ENCODE data around the gene LAMA2.

Gene LAMA2

GRCh38 chr6:129203190-129203900, 320.4 kb downstream of the LAMA2 start:
- H3K9me3 Mint-ChIP-seq = no peaks in the 10 kb centered on the region
- peaks cover 11% of the 10 kb centered on the region for H3K4me1 Mint-ChIP-seq
- H3K36me3 Mint-ChIP-seq = no peaks in the 10 kb centered on the region
- no peak overlapping the region for H3K27ac Mint-ChIP-seq
- H3K4me3 Mint-ChIP-seq = no peak overlapping the region
- peak; percentile 60 for ATAC-seq
- DNase-seq (ENCODE audit: low spot score in 2 of 2) = no peak

DNA sequence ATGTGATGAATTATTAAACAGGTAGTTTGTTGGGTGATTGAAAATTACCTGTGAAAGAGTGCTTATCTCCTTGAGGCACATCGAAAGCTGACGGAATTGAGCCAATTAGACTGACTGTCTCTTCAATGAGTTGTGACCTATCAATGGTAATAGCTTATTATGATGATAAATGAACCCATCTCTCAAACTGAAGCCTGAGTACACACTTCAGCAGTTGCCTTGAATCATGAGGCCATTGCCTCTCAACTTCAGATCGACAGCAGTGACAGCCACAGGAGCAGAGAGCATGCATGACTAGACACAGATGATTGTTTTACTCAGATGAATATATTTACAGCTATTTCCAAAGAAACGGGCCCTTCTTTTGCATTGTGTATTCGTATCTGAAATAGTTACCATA, 323.9 kb downstream of the LAMA2 start:
- H3K9me3 Mint-ChIP-seq = no peaks in the 10 kb centered on the region
- no peak overlapping the region for H3K27ac Mint-ChIP-seq
- H3K4me1 Mint-ChIP-seq = peaks cover 14% of the 10 kb centered on the region
- H3K4me3 Mint-ChIP-seq = no peak overlapping the region
- H3K36me3 Mint-ChIP-seq = no peaks in the 10 kb centered on the region
- DNase-seq (ENCODE audit: low spot score in 2 of 2) (no peak), ATAC-seq (no peak)

GRCh38 chr6:129207832-129208231, 324.9 kb downstream of the LAMA2 start:
- Mint-ChIP-seq H3K4me1 (peaks cover 14% of the 10 kb centered on the region), H3K27ac (no peak overlapping the region), H3K9me3 (no peaks in the 10 kb centered on the region), H3K4me3 (no peak overlapping the region), H3K36me3 (no peaks in the 10 kb centered on the region)
- no peak for DNase-seq (ENCODE audit: low spot score in 2 of 2)
- ATAC-seq = no peak

DNA sequence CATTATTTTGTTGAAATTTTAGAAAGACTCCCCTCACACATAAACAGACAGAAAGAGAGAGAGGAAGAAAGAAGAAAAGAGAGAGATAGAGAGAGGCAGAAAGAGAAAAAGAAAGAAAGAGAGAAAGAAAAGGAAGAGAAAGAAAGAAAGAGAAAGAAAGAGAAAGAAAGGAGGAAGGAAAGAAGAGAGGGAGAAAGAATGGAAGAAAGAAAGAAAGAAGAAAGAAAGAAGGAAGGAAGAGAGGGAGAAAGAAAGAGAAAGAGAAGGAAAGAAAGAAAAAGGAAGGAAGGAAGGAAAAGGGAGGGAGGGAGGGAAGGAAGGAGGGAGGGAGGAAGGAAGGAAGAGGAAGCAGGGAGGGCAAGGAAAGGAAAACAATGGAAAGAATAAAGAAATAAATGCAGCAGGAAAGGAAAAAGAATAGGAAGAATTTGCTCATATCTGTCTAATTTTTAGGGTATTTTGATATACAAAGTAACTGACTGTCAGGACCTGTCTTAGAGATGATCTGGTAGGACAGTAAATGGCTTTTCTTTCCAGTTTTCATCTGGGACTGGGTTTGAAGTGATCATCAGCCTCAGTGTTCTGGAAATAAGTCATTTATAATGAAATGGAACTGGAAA, 325.6 kb downstream of the LAMA2 start:
- DNase-seq (ENCODE audit: low spot score in 2 of 2) (no peak), ATAC-seq (no peak)
- H3K27ac Mint-ChIP-seq = no peak overlapping the region
- peaks cover 7% of the 10 kb centered on the region for H3K4me1 Mint-ChIP-seq
- no peak overlapping the region for H3K4me3 Mint-ChIP-seq
- no peaks in the 10 kb centered on the region for H3K9me3 Mint-ChIP-seq
- H3K36me3 Mint-ChIP-seq = no peaks in the 10 kb centered on the region

DNA sequence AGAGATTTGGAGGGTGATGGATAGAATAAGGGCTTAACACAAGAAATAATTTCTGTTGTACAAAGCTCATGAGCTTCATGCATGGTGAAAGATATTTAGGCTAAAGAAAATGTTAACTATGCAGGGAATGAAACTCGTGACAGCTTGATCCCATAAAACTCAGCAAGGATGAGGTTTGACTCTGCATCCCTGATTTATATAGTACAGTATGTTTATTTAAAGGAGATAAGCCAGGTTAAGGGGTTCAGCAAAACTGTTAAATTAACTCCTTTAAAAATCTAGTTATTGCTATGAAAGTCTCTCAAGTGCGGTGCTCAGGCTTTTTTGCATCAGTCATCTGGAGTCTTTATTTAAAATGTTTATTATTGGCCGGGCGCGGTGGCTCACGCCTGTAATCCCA, 326.4 kb downstream of the LAMA2 start:
- H3K27ac Mint-ChIP-seq = no peak overlapping the region
- H3K9me3 Mint-ChIP-seq = no peaks in the 10 kb centered on the region
- H3K4me1 Mint-ChIP-seq = peaks cover 6% of the 10 kb centered on the region
- H3K4me3 Mint-ChIP-seq = no peak overlapping the region
- H3K36me3 Mint-ChIP-seq = no peaks in the 10 kb centered on the region
- ATAC-seq (no peak), DNase-seq (ENCODE audit: low spot score in 2 of 2) (no peak)

DNA sequence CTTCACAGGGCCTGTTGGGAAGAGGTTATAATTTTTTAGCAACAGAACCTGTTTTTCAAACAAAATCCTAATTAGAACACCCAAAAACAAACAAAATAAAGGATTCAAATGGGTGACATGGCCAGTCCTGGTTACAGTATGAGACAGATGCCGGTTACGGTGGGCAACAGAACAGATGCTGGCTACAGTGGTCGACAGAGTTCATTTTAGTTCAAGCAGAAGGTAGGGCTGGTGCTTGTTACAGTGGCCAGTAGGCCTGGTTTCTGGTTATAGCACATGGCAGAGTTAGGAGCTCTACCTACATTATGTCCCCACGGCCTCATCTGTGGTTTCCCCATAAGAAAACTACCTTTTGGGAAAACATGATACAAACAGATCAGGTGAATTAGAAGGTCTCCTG, 327.7 kb downstream of the LAMA2 start:
- Mint-ChIP-seq H3K9me3 (no peaks in the 10 kb centered on the region), H3K4me3 (no peak overlapping the region), H3K36me3 (no peaks in the 10 kb centered on the region), H3K27ac (no peak overlapping the region), H3K4me1 (peaks cover 6% of the 10 kb centered on the region)
- no peak for DNase-seq (ENCODE audit: low spot score in 2 of 2)
- ATAC-seq = no peak

- no peaks in the 10 kb centered on the region for H3K36me3 Mint-ChIP-seq
- H3K4me3 Mint-ChIP-seq = no peak overlapping the region
- ATAC-seq (no peak), DNase-seq (ENCODE audit: low spot score in 2 of 2) (no peak)
- no peak overlapping the region for H3K27ac Mint-ChIP-seq
- H3K9me3 Mint-ChIP-seq = no peaks in the 10 kb centered on the region
- H3K4me1 Mint-ChIP-seq = peaks cover 6% of the 10 kb centered on the region
These were observed 328.7 kb downstream of the LAMA2 start for GRCh38 chr6:129211626-129212025.

DNA sequence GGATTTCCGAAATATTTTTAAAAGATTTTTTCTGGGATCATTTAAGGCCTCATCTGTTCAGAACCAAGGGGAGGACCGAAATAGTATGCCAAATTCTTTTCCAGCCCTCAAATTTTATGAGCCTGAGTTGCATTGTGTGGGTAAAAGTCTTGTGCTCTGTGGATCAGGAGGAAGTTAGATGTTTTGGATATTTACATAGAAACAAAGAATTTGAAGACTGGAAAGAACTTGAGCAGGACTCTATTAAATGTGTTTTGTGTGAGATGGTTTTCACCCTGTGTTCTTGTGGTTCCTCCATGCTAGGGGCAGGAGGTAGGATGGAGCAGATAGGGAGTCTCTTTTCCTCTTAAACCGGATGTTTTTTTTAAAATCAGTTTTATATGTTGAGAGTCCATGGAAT, 329.1 kb downstream of the LAMA2 start:
- Mint-ChIP-seq H3K27ac (no peak overlapping the region), H3K36me3 (no peaks in the 10 kb centered on the region), H3K4me1 (peaks cover 6% of the 10 kb centered on the region), H3K4me3 (no peak overlapping the region), H3K9me3 (no peaks in the 10 kb centered on the region)
- DNase-seq (ENCODE audit: low spot score in 2 of 2) (no peak), ATAC-seq (no peak)

DNA sequence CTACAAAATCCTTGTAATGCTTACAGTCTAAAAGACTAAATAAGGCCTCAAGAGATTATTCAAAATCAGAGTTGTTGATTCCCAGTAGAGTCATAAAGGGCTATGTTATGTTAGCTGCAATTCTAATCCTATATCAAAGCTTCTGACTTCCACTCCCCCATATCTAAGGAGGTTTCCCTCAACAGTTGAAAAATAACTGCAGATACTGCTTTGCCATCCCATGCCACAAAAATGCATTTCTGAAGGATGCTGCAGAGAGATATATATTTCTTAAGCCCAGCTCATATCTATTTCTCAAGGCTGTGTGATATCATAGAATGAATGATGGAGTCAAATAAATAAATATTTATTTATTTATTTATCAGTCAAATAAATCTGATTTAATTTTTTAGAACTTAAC, 332.3 kb downstream of the LAMA2 start:
- Mint-ChIP-seq H3K9me3 (no peaks in the 10 kb centered on the region), H3K27ac (no peak overlapping the region), H3K36me3 (no peaks in the 10 kb centered on the region), H3K4me1 (no peaks in the 10 kb centered on the region), H3K4me3 (no peak overlapping the region)
- DNase-seq (ENCODE audit: low spot score in 2 of 2) (no peak), ATAC-seq (no peak)

GRCh38 chr6:129215916-129216520, 333.1 kb downstream of the LAMA2 start:
- H3K4me3 Mint-ChIP-seq = no peak overlapping the region
- no peaks in the 10 kb centered on the region for H3K4me1 Mint-ChIP-seq
- no peaks in the 10 kb centered on the region for H3K9me3 Mint-ChIP-seq
- ATAC-seq (no peak), DNase-seq (ENCODE audit: low spot score in 2 of 2) (no peak)
- H3K36me3 Mint-ChIP-seq = no peaks in the 10 kb centered on the region
- no peak overlapping the region for H3K27ac Mint-ChIP-seq

- Mint-ChIP-seq H3K36me3 (no peaks in the 10 kb centered on the region), H3K9me3 (no peaks in the 10 kb centered on the region), H3K4me1 (no peaks in the 10 kb centered on the region), H3K4me3 (no peak overlapping the region), H3K27ac (no peak overlapping the region)
- DNase-seq (ENCODE audit: low spot score in 2 of 2) (no peak), ATAC-seq (no peak)
These were observed 334.8 kb downstream of the LAMA2 start for GRCh38 chr6:129217701-129218100.

DNA sequence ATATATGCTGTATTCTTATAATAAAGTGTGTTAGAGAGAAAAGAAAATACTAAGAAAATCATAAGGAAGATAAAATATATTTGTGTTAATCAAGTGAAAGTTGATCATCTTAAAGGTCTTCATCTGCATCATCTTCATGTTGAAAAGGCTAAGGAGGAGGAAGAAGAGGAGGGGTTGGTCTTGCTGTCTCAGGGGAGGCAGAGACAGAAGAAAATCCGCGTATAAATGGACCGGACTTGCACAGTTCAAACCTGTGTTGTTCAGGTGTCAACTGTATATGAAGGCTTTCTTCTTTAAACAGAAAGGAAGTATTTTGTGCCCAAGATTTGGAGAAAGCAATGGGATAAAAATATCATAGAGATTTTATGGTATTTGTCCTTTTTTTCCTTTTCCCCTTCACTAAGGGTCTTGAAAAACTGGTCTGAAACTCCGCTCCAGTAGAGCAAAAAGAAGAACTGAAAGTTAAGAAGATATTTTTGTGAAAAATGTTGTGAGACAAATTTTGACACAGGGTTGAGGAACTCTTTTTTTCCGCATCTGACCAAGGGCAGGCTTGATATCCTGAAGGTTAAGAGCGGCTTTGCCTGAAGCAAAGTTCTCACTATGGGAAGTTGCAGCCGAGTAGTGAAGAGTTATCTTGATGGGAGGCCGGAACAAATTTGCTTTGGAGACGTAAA, 350.7 kb downstream of the LAMA2 start:
- Mint-ChIP-seq H3K9me3 (no peaks in the 10 kb centered on the region), H3K4me1 (no peaks in the 10 kb centered on the region), H3K27ac (no peak overlapping the region), H3K4me3 (no peak overlapping the region), H3K36me3 (no peaks in the 10 kb centered on the region)
- ATAC-seq (no peak), DNase-seq (ENCODE audit: low spot score in 2 of 2) (no peak)

DNA sequence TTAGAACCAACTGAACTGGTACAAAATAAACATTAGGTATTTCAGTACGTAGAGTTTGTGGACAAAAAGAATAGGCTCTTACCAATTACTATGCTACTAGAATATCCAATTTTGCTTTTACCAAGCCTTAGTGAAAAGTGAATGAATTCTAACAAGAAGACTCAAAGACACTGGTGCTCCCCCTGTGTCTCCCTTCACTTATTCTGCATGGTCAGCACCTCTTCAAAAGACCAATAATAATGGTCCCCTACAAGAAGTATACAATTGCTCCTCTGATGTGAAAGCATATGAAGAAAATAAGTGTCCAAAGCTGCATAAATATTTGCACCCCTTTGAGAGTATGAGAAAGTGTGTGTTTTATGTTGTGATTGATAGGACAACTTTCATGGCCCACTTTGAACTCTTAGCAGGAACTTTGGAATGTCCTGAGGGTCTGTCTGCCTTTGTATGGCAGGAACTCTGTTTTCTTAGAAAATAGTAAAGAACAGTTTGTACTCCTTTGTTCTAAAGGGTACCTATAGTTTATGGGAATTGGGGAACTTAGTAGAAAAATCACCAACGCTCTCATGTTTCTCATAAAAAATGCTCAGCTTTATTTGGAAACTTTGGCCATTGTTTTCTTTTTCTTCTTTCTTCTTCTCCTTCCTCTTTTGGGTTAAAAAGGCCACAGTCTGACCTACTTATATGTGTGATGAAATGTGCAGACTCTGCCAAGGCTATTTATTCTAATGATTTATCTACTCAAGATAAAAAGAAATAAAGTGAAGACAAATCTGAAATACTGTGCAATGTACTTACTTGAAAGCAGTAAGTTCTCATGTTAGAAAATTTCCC, 352.4 kb downstream of the LAMA2 start:
- no peak overlapping the region for H3K27ac Mint-ChIP-seq
- H3K36me3 Mint-ChIP-seq = no peaks in the 10 kb centered on the region
- no peaks in the 10 kb centered on the region for H3K4me1 Mint-ChIP-seq
- DNase-seq (ENCODE audit: low spot score in 2 of 2) (no peak), ATAC-seq (no peak)
- H3K4me3 Mint-ChIP-seq = no peak overlapping the region
- no peaks in the 10 kb centered on the region for H3K9me3 Mint-ChIP-seq

DNA sequence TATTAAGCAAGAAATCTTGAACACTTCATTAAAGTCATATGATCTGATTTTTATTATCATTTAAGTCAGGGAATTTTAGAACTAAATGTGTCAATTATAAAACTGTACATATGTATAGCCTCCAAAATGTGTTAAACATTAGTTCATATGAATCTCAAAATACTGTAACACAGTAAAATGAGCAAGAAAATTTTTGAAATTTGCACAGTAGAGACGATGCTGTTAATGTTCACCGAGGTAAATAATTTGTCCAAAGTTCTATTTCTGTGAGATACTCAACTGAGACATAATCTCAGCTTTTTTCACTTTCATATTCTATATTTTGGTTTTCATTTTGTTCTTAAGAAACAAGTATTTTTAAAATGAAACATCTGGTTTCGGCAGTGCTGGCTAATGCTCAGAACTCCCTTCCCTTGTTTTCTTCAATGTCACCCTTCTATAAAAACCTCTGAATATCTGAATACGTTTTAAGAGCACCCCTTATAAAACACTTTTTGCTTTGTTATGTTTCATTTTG, 353.1 kb downstream of the LAMA2 start:
- DNase-seq (ENCODE audit: low spot score in 2 of 2) (no peak), ATAC-seq (no peak)
- H3K9me3 Mint-ChIP-seq = no peaks in the 10 kb centered on the region
- H3K27ac Mint-ChIP-seq = no peak overlapping the region
- H3K36me3 Mint-ChIP-seq = no peaks in the 10 kb centered on the region
- no peak overlapping the region for H3K4me3 Mint-ChIP-seq
- no peaks in the 10 kb centered on the region for H3K4me1 Mint-ChIP-seq

DNA sequence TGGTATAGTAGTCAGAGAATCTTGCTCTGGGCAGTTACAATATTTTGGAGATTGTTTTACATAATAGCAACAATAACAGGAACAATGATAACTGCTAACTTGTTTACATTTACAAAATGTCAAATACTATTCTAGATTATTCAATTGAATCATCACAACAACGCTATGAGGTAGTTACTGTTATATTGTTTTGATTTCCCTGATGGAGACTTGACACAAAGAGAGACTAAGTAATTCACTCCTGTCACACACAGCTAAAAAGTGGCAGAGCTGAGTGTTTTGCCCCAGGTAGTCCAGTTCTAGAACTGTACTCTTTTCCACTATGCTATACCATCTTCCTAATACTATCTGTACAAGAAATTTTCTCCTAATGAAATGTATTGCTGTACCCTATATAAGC, 356.1 kb downstream of the LAMA2 start:
- Mint-ChIP-seq H3K36me3 (no peaks in the 10 kb centered on the region), H3K27ac (no peak overlapping the region), H3K9me3 (no peaks in the 10 kb centered on the region), H3K4me3 (no peak overlapping the region), H3K4me1 (no peaks in the 10 kb centered on the region)
- ATAC-seq (no peak), DNase-seq (ENCODE audit: low spot score in 2 of 2) (no peak)

All from stimulated activated effector memory CD8-positive, alpha-beta T cell treated with anti-CD3 and anti-CD28 coated beads, Interleukin-12 subunit alpha, Interleukin-12 subunit beta, amount 100 ng/mL, for 72 hours (primary cell).